Measurements from ENCODE around the gene PPP1R14C.
A peak's percentile ranks its signal among the peaks of the same experiment; 100 is the strongest.
"Not testable (repeated sequence)": the region's sequence is repeated elsewhere in the genome, so short reads cannot be mapped to it uniquely, and the experiment has no call there.

PPP1R14C gene

GRCh38 chr6:150157081-150157480, 14.2 kb downstream of the PPP1R14C start:
- no peak overlapping the region for H3K4me3 ChIP-seq
- peak overlapping the region in 13 of 21 experiments; percentile 11 to 63 (median 32) for H3K27ac ChIP-seq

- Histone ChIP-seq H3K27ac (no peak overlapping the region), H3K4me3 (no peak overlapping the region)
These were observed 16.9 kb downstream of the PPP1R14C start for GRCh38 chr6:150159757-150160156.

- H3K27ac ChIP-seq = no peak overlapping the region
- H3K4me3 ChIP-seq = no peak overlapping the region
These were observed 21.1 kb downstream of the PPP1R14C start for GRCh38 chr6:150163970-150164369.

GRCh38 chr6:150165020-150165702, 22.3 kb downstream of the PPP1R14C start:
- Histone ChIP-seq H3K27ac (peak overlapping the region in 1 of 21 experiments; percentile 16), H3K4me3 (no peak overlapping the region)

GRCh38 chr6:150167479-150167873, 24.6 kb downstream of the PPP1R14C start:
- no peak overlapping the region for H3K4me3 ChIP-seq
- no peak overlapping the region for H3K27ac ChIP-seq

- Histone ChIP-seq H3K27ac (no peak overlapping the region), H3K4me3 (no peak overlapping the region)
These were observed 26.3 kb downstream of the PPP1R14C start for GRCh38 chr6:150169181-150169580.

- H3K27ac ChIP-seq = peak overlapping the region in 2 of 21 experiments; percentile 7 to 46
These were observed 26.8 kb downstream of the PPP1R14C start for GRCh38 chr6:150169609-150170008.

GRCh38 chr6:150172929-150173328, 30.1 kb downstream of the PPP1R14C start:
- Histone ChIP-seq H3K27ac (no peak overlapping the region), H3K4me3 (no peak overlapping the region)

More at GRCh38 chr6:150169609-150170008, 26.8 kb downstream of the PPP1R14C start:
- H3K4me3 ChIP-seq = no peak overlapping the region

GRCh38 chr6:150175586-150176151, 32.8 kb downstream of the PPP1R14C start:
- H3K4me3 ChIP-seq = no peak overlapping the region
- no peak overlapping the region for H3K27ac ChIP-seq

- Histone ChIP-seq H3K4me3 (no peak overlapping the region), H3K27ac (no peak overlapping the region)
These were observed 33.3 kb downstream of the PPP1R14C start for GRCh38 chr6:150176152-150176551.

- H3K27ac ChIP-seq = peak overlapping the region in 3 of 21 experiments; percentile 14 to 18 (median 17)
- no peak overlapping the region for H3K4me3 ChIP-seq
These were observed 33.8 kb downstream of the PPP1R14C start for GRCh38 chr6:150176659-150177058.

GRCh38 chr6:150177259-150177951, 34.6 kb downstream of the PPP1R14C start:
- peak overlapping the region in 2 of 21 experiments; percentile 5 to 14 for H3K27ac ChIP-seq
- H3K4me3 ChIP-seq = no peak overlapping the region

GRCh38 chr6:150177952-150178520, 35.2 kb downstream of the PPP1R14C start:
- Histone ChIP-seq H3K27ac (no peak overlapping the region), H3K4me3 (no peak overlapping the region)

GRCh38 chr6:150179030-150179429, 36.2 kb downstream of the PPP1R14C start:
- Histone ChIP-seq H3K4me3 (no peak overlapping the region), H3K27ac (no peak overlapping the region)

- H3K4me3 ChIP-seq, H3K27ac ChIP-seq: not testable (repeated sequence)
These were observed 37.1 kb downstream of the PPP1R14C start for GRCh38 chr6:150179907-150180424.

GRCh38 chr6:150180517-150180916, 37.7 kb downstream of the PPP1R14C start:
- Histone ChIP-seq H3K27ac (no peak overlapping the region), H3K4me3 (no peak overlapping the region)

- Histone ChIP-seq H3K4me3 (no peak overlapping the region), H3K27ac (no peak overlapping the region)
These were observed 39.7 kb downstream of the PPP1R14C start for GRCh38 chr6:150182460-150183078.

- no peak overlapping the region for H3K27ac ChIP-seq
- no peak overlapping the region for H3K4me3 ChIP-seq
These were observed 40.3 kb downstream of the PPP1R14C start for GRCh38 chr6:150183105-150183504.

GRCh38 chr6:150183966-150184365, 41.1 kb downstream of the PPP1R14C start:
- H3K4me3 ChIP-seq = no peak overlapping the region

More at GRCh38 chr6:150183966-150184365, 41.1 kb downstream of the PPP1R14C start:
- no peak overlapping the region for H3K27ac ChIP-seq
